H1 (cell line): ENCODE results near the gene CYP26A1. TPM values are rescaled to one million over a fixed set of nuclear protein-coding genes. Genes with fewer than 3 reads are reported as not detected.

ENCODE experiments used
- CTCF ChIA-PET: fragments of 300-600 bp; sonication (Branson Sonifier 250); formaldehyde crosslinking; loops from one replicate; lab custom pipeline; 2021; ENCODE audit not compliant: partially characterized antibody; lab: Charles Lee
- POLR2A ChIA-PET: fragments of 300-600 bp; sonication (Branson Sonifier 250); formaldehyde crosslinking; loops from one replicate; lab custom pipeline; 2021; ENCODE audit warnings: inconsistent platforms; ENCODE audit not compliant: partially characterized antibody; lab: Charles Lee
- DNase-seq, 2 experiments: peaks; one replicate each; pipeline versions ENCODE4 v3.0.0 to v3.0.0-alpha.2; 2010 to 2022; ENCODE audit warnings: low spot score in 2 of 2, low read depth in 1 of 2, mixed read lengths in 1 of 2
- FAIRE-seq: peaks from 2 replicates; lab custom pipeline; 2011; peaks lifted over from hg19 to GRCh38; lab: Jason Lieb, UNC
- H2AFZ ChIP-seq: 2 replicates; pipeline ENCODE4 v1.8.1; 2012; ENCODE audit warnings: low read length, inconsistent platforms
- H2AK5ac ChIP-seq: 2 replicates; pipeline ENCODE4 v1.6.1; 2013; ENCODE audit warnings: low read depth, low read length
- H2BK120ac ChIP-seq: replicated peaks from 2 replicates; pipeline ENCODE3; 2013; ENCODE audit warnings: low read depth, low read length, inconsistent platforms
- H2BK12ac ChIP-seq: 2 replicates; pipeline ENCODE4 v1.6.1; 2013; ENCODE audit warnings: low read depth, low read length
- H2BK15ac ChIP-seq: 2 replicates; pipeline ENCODE4 v1.6.1; 2013; ENCODE audit warnings: low read length
- H2BK20ac ChIP-seq: 2 replicates; pipeline ENCODE4 v1.6.1; 2013; ENCODE audit warnings: low read length
- H2BK5ac ChIP-seq: 2 replicates; pipeline ENCODE4 v1.6.1; 2013; ENCODE audit warnings: low read depth, low read length
- H3K14ac ChIP-seq: 2 replicates; pipeline ENCODE4 v1.6.1; 2013; ENCODE audit warnings: inconsistent platforms; ENCODE audit not compliant: insufficient read length
- H3K18ac ChIP-seq: 2 replicates; pipeline ENCODE4 v1.6.1; 2013; ENCODE audit warnings: low read length; ENCODE audit errors: extremely low read depth
- H3K23ac ChIP-seq: 2 replicates; pipeline ENCODE4 v1.6.1; 2013; ENCODE audit warnings: inconsistent platforms; ENCODE audit not compliant: insufficient read length
- H3K23me2 ChIP-seq: 2 replicates; pipeline ENCODE4 v1.6.1; 2013; ENCODE audit warnings: low read depth, low read length
- H3K27ac ChIP-seq: 2 replicates; pipeline ENCODE4 v1.6.1; 2011; ENCODE audit warnings: low read depth, low read length, inconsistent platforms
- H3K27me3 ChIP-seq, 4 experiments: replicated peaks in 1 of 4; 1 replicate in 1 of 4; 2 replicates in 3 of 4; pipeline versions ENCODE4 v1.6.1 to v1.8.1; 2011 to 2013; ENCODE audit warnings: low read length in 3 of 4, mild to moderate bottlenecking in 3 of 4, inconsistent platforms in 2 of 4, mixed read lengths in 2 of 4, moderate library complexity in 1 of 4; ENCODE audit not compliant: control insufficient read depth in 3 of 4, insufficient read depth in 3 of 4; ENCODE audit errors: extremely low read depth in 1 of 4
- H3K36me3 ChIP-seq, 4 experiments: 2 replicates each; pipeline versions ENCODE4 v1.6.1 to v1.8.1; 2011 to 2013; ENCODE audit warnings: mild to moderate bottlenecking in 4 of 4, low read length in 3 of 4, moderate library complexity in 2 of 4, control low read depth in 1 of 4, inconsistent platforms in 1 of 4; ENCODE audit not compliant: insufficient read depth in 4 of 4, control insufficient read depth in 2 of 4
- H3K4ac ChIP-seq: replicated peaks from 2 replicates; pipeline ENCODE3; 2013; ENCODE audit warnings: low read length, low read depth, mixed read lengths, inconsistent platforms; ENCODE audit not compliant: insufficient read length
- H3K4me1 ChIP-seq, 4 experiments: replicated peaks in 1 of 4; 1 replicate in 1 of 4; 2 replicates in 3 of 4; pipeline versions ENCODE4 v1.6.1 to v1.8.1; 2011 to 2013; ENCODE audit warnings: low read length in 3 of 4, inconsistent platforms in 2 of 4, mixed read lengths in 1 of 4; ENCODE audit not compliant: insufficient read depth in 4 of 4, control insufficient read depth in 3 of 4
- H3K4me2 ChIP-seq, 2 experiments: 2 replicates each; pipeline versions ENCODE4 v1.6.1 to v1.8.1; 2011 to 2013; ENCODE audit warnings: low read depth in 2 of 2, low read length in 2 of 2, control low read depth in 1 of 2, inconsistent platforms in 1 of 2, mild to moderate bottlenecking in 1 of 2; ENCODE audit not compliant: insufficient read depth in 1 of 2
- H3K4me3 ChIP-seq, 4 experiments: fragments of 200-600, 300-600 bp in 1 of 4; sonication (generic), shearing (Covaris generic), sonication (Bioruptor Twin) in 1 of 4; 2 replicates each; pipeline versions ENCODE4 v1.5.1 to v1.8.1; 2011 to 2016; ENCODE audit warnings: low read length in 4 of 4, low read depth in 3 of 4, control low read depth in 2 of 4, inconsistent platforms in 2 of 4, mild to moderate bottlenecking in 2 of 4, mixed read lengths in 1 of 4, moderate library complexity in 1 of 4; ENCODE audit not compliant: insufficient read depth in 2 of 4; ENCODE audit errors: extremely low read depth in 1 of 4
- H3K56ac ChIP-seq: replicated peaks from 2 replicates; pipeline ENCODE3; 2013; ENCODE audit warnings: low read depth, mild to moderate bottlenecking, mixed read lengths, low read length, inconsistent platforms; ENCODE audit not compliant: insufficient read length
- H3K79me1 ChIP-seq: 2 replicates; pipeline ENCODE4 v1.6.1; 2013; ENCODE audit warnings: low read depth, low read length, control low read depth
- H3K79me2 ChIP-seq, 2 experiments: 2 replicates each; pipeline versions ENCODE4 v1.6.1 to v1.8.1; 2012 to 2013; ENCODE audit warnings: low read length in 2 of 2, mild to moderate bottlenecking in 2 of 2, inconsistent platforms in 1 of 2; ENCODE audit not compliant: insufficient read depth in 2 of 2, control insufficient read depth in 1 of 2
- H3K9ac ChIP-seq, 4 experiments: replicated peaks in 1 of 4; 1 replicate in 1 of 4; 2 replicates in 3 of 4; pipeline versions ENCODE4 v1.6.1 to v1.8.1; 2011 to 2013; ENCODE audit warnings: low read depth in 3 of 4, low read length in 3 of 4, control low read depth in 2 of 4, mild to moderate bottlenecking in 2 of 4, moderate library complexity in 2 of 4, inconsistent platforms in 1 of 4; ENCODE audit errors: extremely low read depth in 1 of 4
- H3K9me3 ChIP-seq, 2 experiments: 2 replicates each; pipeline versions ENCODE4 v1.6.1 to v1.8.1; 2012 to 2013; ENCODE audit warnings: mild to moderate bottlenecking in 2 of 2, moderate library complexity in 2 of 2, control low read depth in 1 of 2, inconsistent platforms in 1 of 2, low read depth in 1 of 2, low read length in 1 of 2, mixed read lengths in 1 of 2; ENCODE audit not compliant: insufficient read depth in 2 of 2
- H4K20me1 ChIP-seq, 2 experiments: replicated peaks in 1 of 2; 2 replicates each; pipeline versions ENCODE3 to v1.8.1; 2011 to 2013; ENCODE audit warnings: inconsistent platforms in 2 of 2, low read length in 2 of 2, mild to moderate bottlenecking in 1 of 2; ENCODE audit not compliant: insufficient read depth in 2 of 2, control insufficient read depth in 1 of 2
- H4K5ac ChIP-seq: 2 replicates; pipeline ENCODE4 v1.6.1; 2013; ENCODE audit warnings: low read length, low read depth, mixed read lengths, inconsistent platforms; ENCODE audit not compliant: insufficient read length
- H4K8ac ChIP-seq: 2 replicates; pipeline ENCODE4 v1.8.0; 2013; ENCODE audit warnings: mild to moderate bottlenecking, moderate library complexity, low read length, inconsistent platforms; ENCODE audit not compliant: insufficient read depth; ENCODE audit errors: extremely low read depth
- H4K91ac ChIP-seq: replicated peaks from 2 replicates; pipeline ENCODE3; 2013; ENCODE audit warnings: low read length, mixed read lengths, inconsistent platforms; ENCODE audit not compliant: insufficient read length
- JUND ChIP-seq: IDR thresholded peaks from 2 replicates; pipeline ENCODE4 v1.6.1; 2011; ENCODE audit warnings: mild to moderate bottlenecking, improper control_type of control experiment, low read length
- polyA plus RNA-seq, 7 experiments: library from polyadenylated mRNA; depleted of rRNA in 3 of 7; stranded (reverse) in 5 of 7; unstranded in 2 of 7; fragments of >200 nt in 5 of 7; fragments of 200-250 nt in 2 of 7; gene quantifications; 1 replicate in 5 of 7; 2 replicates in 1 of 7; 4 replicates in 1 of 7; pipeline versions ENCODE4 v1.2.1 to v1.2.3, GENCODE V29; 2011 to 2013; ENCODE audit warnings: missing spikeins in 2 of 7, mixed read lengths in 2 of 7
- total RNA-seq: library from RNA; stranded (reverse); fragmentation: NEBNext Ultra II Directional; extraction: Animal tissue kit (Norgen Biotek cat#: 25700); gene quantifications from 2 replicates; pipeline ENCODE4 v1.2.1, GENCODE V29; 2021

Gene CYP26A1
- total and polyA plus RNA-seq, 2 of the 8 experiments (the other 6 are each of a cell fraction or from before 2014, with no cell fraction given), result 5.0 to 9.1 TPM

DNA sequence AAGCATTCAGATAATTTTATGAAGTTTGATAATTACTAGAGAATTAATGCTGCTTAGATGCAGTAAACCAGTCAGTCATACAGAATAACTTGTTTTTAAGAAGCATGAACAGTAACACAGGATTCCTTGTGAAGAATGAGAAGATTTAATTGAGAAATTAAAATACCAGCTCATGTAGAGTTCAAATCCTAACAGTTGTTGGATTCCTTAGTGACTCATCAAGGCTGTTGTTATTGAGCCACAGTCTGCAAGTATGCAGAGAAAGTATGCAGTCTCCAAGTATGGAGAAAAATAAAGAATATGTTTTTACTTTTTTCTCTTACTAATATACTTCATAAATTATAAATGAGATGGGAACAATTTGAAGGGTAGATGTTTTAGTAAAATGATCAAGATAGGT, 43.3 kb upstream of the CYP26A1 start:
- Histone ChIP-seq H3K4me2 (no peak overlapping the region), H3K9me3 (no peaks in the 10 kb centered on the region), H2AK5ac (no peak overlapping the region), H3K4me3 (peak overlapping the region in 1 of 4 experiments; percentile 18; a peak in 1 of 8 replicates), H2BK12ac (no peak overlapping the region), H3K14ac (no peak overlapping the region), H3K79me1 (no peaks in the 10 kb centered on the region), H3K9ac (no peak overlapping the region), H2AFZ (no peak overlapping the region), H3K4me1 (peaks cover 0 to 8% (median 3%) of the 10 kb centered on the region in 4 experiments; a peak in 4 of 7 replicates), H2BK120ac (no peak overlapping the region), H3K23me2 (no peaks in the 10 kb centered on the region), H2BK5ac (no peak overlapping the region), H4K91ac (no peak overlapping the region), H3K79me2 (no peaks in the 10 kb centered on the region), H4K8ac (no peak overlapping the region), H3K27ac (no peak overlapping the region), H3K18ac (no peak overlapping the region), H3K56ac (no peak overlapping the region), H2BK15ac (no peak overlapping the region), H3K4ac (no peak overlapping the region), H3K27me3 (no peaks in the 10 kb centered on the region), H2BK20ac (no peak overlapping the region), H3K23ac (no peak overlapping the region), H4K5ac (no peak overlapping the region), H3K36me3 (no peaks in the 10 kb centered on the region), H4K20me1 (no peaks in the 10 kb centered on the region)
- ChIA-PET POLR2A (no interaction called here), CTCF (interaction anchor here (0.6 to 2.2 kb wide), 4 partner anchors 9 to 535 kb away, joined by 3 to 8 read pairs (median 5); partner anchors contain the start of gene CYP26C1)
- DNase-seq (no peak), FAIRE-seq (no peak)
- TF ChIP-seq JUND, result peak; percentile 78; the same call in 1 of the 2 replicates
